ENCODE measurements around the gene IL2RA. TPM values are rescaled to one million over a fixed set of nuclear protein-coding genes. Genes with fewer than 3 reads are reported as not detected.

The IL2RA gene
- not detected in 2 replicates for total RNA-seq

DNA sequence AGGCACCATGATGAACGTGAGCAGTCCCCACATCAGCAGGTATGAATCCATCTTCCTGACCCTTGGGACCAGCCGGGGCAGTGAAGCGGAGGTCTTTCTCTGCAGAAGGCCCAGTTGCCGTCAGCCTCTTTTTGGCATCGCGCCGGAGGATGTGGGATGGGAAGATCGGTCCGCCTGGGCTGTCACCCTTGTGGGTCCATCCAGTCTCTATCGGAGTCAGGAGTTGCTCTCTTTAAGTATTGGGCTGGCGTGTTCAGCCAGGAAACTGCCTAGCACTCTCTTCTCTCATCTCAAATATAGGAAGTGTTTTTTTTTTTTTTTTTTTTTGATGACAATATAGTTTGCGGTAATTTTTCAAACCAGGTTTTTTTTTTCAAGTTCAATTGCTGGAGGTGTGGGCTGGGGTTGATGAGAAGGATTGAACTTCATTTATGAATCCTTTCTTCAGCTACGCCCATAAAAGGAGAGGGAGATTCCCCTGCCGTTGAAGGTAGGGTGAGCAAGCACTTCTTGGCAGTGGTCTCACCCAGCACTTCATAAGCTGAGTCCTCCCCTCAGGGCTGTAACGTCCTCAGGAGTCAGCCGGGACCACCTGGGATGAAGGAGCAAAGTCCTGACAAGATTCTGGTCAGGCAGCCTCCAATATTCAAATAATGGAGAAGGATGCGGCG is at the start of gene IL2RA:
TSS of gene IL2RA (minus strand) at position 267 of the 671 bp plus-strand sequence. CDS start at position 51, 216 bp downstream.

DNA sequence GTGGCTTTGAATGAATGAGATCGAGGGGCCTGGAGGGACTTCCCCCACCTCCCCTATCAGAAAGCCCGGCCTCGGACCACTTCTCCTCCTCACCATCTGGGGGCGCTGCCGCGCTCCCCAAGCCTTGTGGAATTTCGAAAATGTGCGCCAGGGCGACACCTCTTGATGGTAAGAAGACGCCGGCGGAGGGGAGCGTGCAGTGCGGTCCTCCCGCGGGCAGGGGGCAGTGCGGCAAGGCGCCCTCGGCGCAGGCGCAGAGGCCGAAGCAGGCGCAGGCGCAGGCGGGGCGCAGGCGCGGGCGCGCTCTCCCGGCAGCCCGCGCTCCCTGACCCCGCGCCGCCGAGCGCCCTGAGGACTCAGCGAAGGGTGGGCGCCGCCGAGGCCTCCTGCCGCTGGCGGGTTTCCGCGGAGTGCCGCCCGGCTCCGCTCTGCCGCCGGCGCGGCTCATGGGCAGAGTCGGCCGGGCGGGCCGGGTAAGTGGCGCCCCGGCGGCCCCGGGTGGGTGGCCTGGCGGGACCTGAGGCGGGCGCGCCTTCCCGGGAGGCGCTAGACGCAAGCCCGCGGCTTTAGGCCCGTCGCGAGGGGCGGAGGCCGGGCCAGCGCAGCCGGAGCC is 26.7 kb upstream of the IL2RA start, which contains the start of gene RBM17:
TSS of gene RBM17 (plus strand) at position 314 of the 613 bp plus-strand sequence. CDS start 8,032 bp downstream, outside the sequence.

DNA sequence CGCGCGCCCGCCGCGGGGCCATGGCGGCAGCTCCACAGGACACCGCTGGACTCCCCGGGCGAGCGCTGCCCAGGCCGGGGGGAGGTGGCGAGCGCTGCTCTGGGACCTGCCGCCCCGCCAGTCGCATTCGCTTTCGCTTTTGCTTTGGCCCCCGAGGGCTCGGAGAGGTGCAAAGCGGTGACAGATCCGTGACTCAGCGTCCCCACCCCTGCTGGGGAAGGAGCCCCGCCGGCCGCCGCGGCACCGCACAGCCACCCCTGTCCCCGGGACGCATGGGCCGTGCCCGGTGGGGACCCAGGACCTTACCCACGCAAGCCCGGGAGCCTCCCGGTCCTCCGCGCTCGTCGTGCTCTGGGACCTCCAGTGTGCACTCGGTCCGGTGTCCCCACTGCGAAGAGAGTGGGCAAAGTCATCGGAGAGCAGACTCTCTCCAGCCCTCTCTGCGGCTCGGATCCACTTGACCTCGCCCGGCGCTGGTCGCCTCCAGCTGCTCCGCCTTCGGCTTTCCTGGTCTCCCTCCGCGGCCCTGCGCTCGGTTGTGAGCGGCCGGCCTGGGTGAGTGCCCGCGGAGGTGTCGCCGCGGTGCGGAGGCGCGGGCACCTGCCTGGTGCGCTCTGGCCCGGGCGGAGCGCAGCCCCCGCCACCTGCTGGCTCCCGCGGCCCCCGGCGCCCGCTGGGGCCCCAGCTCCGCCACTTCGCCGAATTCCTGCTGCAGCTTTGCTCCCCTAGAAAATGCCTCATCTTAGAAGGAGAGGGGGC is 84.5 kb downstream of the IL2RA start, which contains the start of gene IL15RA:
TSS of gene IL15RA (minus strand) at position 73 of the 759 bp plus-strand sequence. CDS start at position 22, 51 bp downstream.

Other genes starting within 250 kb of the IL2RA start
- gene GDI2, start 248.9 kb downstream of the IL2RA start, total RNA-seq, result 258 and 372 TPM in 2 replicates
- 7.1 and 9.0 TPM in 2 replicates for gene ANKRD16, start 172.5 kb downstream of the IL2RA start, total RNA-seq
- gene FBH1, start 172.1 kb downstream of the IL2RA start, total RNA-seq, result 62.3 and 62.8 TPM in 2 replicates
- gene IL15RA, start 84.8 kb downstream of the IL2RA start, total RNA-seq, result 12.5 and 13.8 TPM in 2 replicates
- gene RBM17, start 26.7 kb upstream of the IL2RA start, total RNA-seq, result 27.2 and 30.0 TPM in 2 replicates
- gene PFKFB3, start 140.6 kb upstream of the IL2RA start, total RNA-seq, result 19.3 and 19.6 TPM in 2 replicates